Gastrocnemius medialis (tissue), 4 donors: ENCODE measurements around the gene CARD11. TPM values are rescaled to one million over a fixed set of nuclear protein-coding genes. Genes with fewer than 3 reads are reported as not detected.
"Not testable (repeated sequence)": the region's sequence is repeated elsewhere in the genome, so short reads cannot be mapped to it uniquely, and the experiment has no call there.

Experiments used
- ATAC-seq, 2 donors: fragments of 150-250 bp; one replicate each; pipeline ENCODE4 v1.9.1; 2016
- DNase-seq, 2 donors: peaks; one replicate each; pipeline ENCODE4 v3.0.0-alpha.2; 2019
- H3K27ac ChIP-seq, 4 donors: fragments of 200-600 bp; sonication (generic); 1 replicate in 1 of 4; 2 replicates in 3 of 4; pipeline ENCODE4 v1.5.1; 2016 to 2018; ENCODE audit warnings: mild to moderate bottlenecking in 2 of 4, moderate library complexity in 1 of 4
- H3K27me3 ChIP-seq, 3 donors: fragments of 200-600 bp; sonication (generic) in 2 of 3; 1 replicate in 1 of 3; 2 replicates in 2 of 3; pipeline versions ENCODE4 v1.5.1 to v1.6.0; 2016 to 2019; ENCODE audit warnings: mild to moderate bottlenecking in 1 of 3, moderate library complexity in 1 of 3
- H3K36me3 ChIP-seq, 2 donors: fragments of 200-600 bp; sonication (generic) in 1 of 2; one replicate each; pipeline ENCODE4 v1.5.1; 2017 to 2018
- H3K4me1 ChIP-seq, 2 donors: fragments of 200-600 bp; sonication (generic) in 1 of 2; one replicate each; pipeline ENCODE4 v1.5.1; 2016 to 2017; ENCODE audit warnings: mild to moderate bottlenecking in 2 of 2
- H3K4me3 ChIP-seq, 4 donors: fragments of 200-600 bp; sonication (generic) in 3 of 4; 1 replicate in 1 of 4; 2 replicates in 3 of 4; pipeline ENCODE4 v1.5.1; 2016 to 2019; ENCODE audit warnings: mild to moderate bottlenecking in 2 of 4
- H3K9me3 ChIP-seq, 3 donors: fragments of 200-600 bp; sonication (generic) in 2 of 3; 1 replicate in 1 of 3; 2 replicates in 2 of 3; pipeline ENCODE4 v1.5.1; 2016 to 2019
- CTCF ChIP-seq, 5 experiments: fragments of 450-650 bp in 3 of 5; fragments of 200-600 bp in 2 of 5; sonication (generic) in 2 of 5; IDR thresholded peaks in 4 of 5; conservative IDR thresholded peaks in 1 of 5; 1 replicate in 4 of 5; 2 replicates in 1 of 5; pipeline ENCODE4 v1.5.1; 2016 to 2019; ENCODE audit warnings: antibody characterized with exemption in 5 of 5, mild to moderate bottlenecking in 3 of 5, moderate library complexity in 3 of 5
- POLR2A ChIP-seq, 2 donors: fragments of 450-650 bp; IDR thresholded peaks; one replicate each; pipeline ENCODE4 v1.6.1; 2017; ENCODE audit warnings: antibody characterized with exemption in 2 of 2, mild to moderate bottlenecking in 2 of 2, moderate library complexity in 2 of 2
- in situ Hi-C, 4 donors: fragments of 200-750 bp; cut with MboI; loops; one replicate each; pipeline versions ENCODE4 v1.15.0 to v1.8.0; 2017; ENCODE audit warnings: low sequenced_read_pairs in 4 of 4
- intact Hi-C: fragments of 100-400 bp; cut with DNase I; formaldehyde crosslinking; loops from one replicate; pipeline ENCODE4 v1.15.1; 2023; ENCODE audit warnings: low total_unique reads
- total RNA-seq, 4 donors: library from RNA; depleted of rRNA; stranded (reverse); fragments of >200 nt; gene quantifications; one replicate each; pipeline versions ENCODE4 v1.1.0 to v1.2.3, GENCODE V29; 2016

CARD11 gene
- total RNA-seq, 4 donors from 2014 or later = 0.13 TPM; not detected in 3

- Histone ChIP-seq H3K4me3 (no peak overlapping the region), H3K27ac (no peak overlapping the region), H3K4me1 (no peaks in the 10 kb centered on the region), H3K27me3 (peaks cover 6 to 11% (median 8%) of the 10 kb centered on the region in 3 donors), H3K9me3 (no peaks in the 10 kb centered on the region), H3K36me3 (no peaks in the 10 kb centered on the region)
- DNase-seq = no peak
- no peak for TF ChIP-seq POLR2A (IDR thresholded peaks at IDR 0.05)
- TF ChIP-seq CTCF (IDR thresholded peaks at IDR 0.05 in 4 of 5, conservative IDR thresholded peaks at IDR 0.05 in 1 of 5) = no peak
- intact Hi-C loops (no loop called here), in situ Hi-C loops (no loop called here)
- ATAC-seq = no peak
These were observed 121.9 kb downstream of the CARD11 start for GRCh38 chr7:2921653-2922347.

GRCh38 chr7:2920956-2921652 is 122.6 kb downstream of the CARD11 start:
- in situ Hi-C loops = no loop called here

GRCh38 chr7:2920480-2920879 is 123.2 kb downstream of the CARD11 start:
- H3K27ac ChIP-seq, H3K9me3 ChIP-seq, H3K4me3 ChIP-seq, intact Hi-C loops, DNase-seq, H3K36me3 ChIP-seq, H3K4me1 ChIP-seq, in situ Hi-C loops, ATAC-seq: not testable (repeated sequence)
- peaks cover 6 to 12% (median 11%) of the 10 kb centered on the region in 3 donors for H3K27me3 ChIP-seq

More at GRCh38 chr7:2920956-2921652, 122.6 kb downstream of the CARD11 start:
- H3K4me1 ChIP-seq = no peaks in the 10 kb centered on the region
- H3K9me3 ChIP-seq = no peaks in the 10 kb centered on the region
- intact Hi-C loops = no loop called here
- DNase-seq (no peak), ATAC-seq (no peak)
- H3K36me3 ChIP-seq = no peaks in the 10 kb centered on the region
- H3K27me3 ChIP-seq = peaks cover 6 to 12% (median 11%) of the 10 kb centered on the region in 3 donors
- H3K4me3 ChIP-seq = no peak overlapping the region
- H3K27ac ChIP-seq = no peak overlapping the region
- TF ChIP-seq CTCF (IDR thresholded peaks at IDR 0.05 in 4 of 5, conservative IDR thresholded peaks at IDR 0.05 in 1 of 5) = no peak
- no peak for TF ChIP-seq POLR2A (IDR thresholded peaks at IDR 0.05)

- Histone ChIP-seq H3K4me3 (no peak overlapping the region), H3K27ac (no peak overlapping the region), H3K36me3 (no peaks in the 10 kb centered on the region), H3K9me3 (no peaks in the 10 kb centered on the region), H3K27me3 (peaks cover 6 to 12% (median 11%) of the 10 kb centered on the region in 3 donors), H3K4me1 (no peaks in the 10 kb centered on the region)
- no peak for ATAC-seq
- in situ Hi-C loops (no loop called here), intact Hi-C loops (no loop called here)
- no peak for DNase-seq
- TF ChIP-seq CTCF (IDR thresholded peaks at IDR 0.05 in 4 of 5, conservative IDR thresholded peaks at IDR 0.05 in 1 of 5) (no peak), POLR2A (IDR thresholded peaks at IDR 0.05) (no peak)
These were observed 123.6 kb downstream of the CARD11 start for GRCh38 chr7:2920041-2920440.

- Histone ChIP-seq H3K36me3 (no peaks in the 10 kb centered on the region), H3K27me3 (peaks cover 6 to 12% (median 8%) of the 10 kb centered on the region in 3 donors), H3K4me3 (no peak overlapping the region), H3K9me3 (no peaks in the 10 kb centered on the region), H3K27ac (no peak overlapping the region), H3K4me1 (no peaks in the 10 kb centered on the region)
- intact Hi-C loops = no loop called here
- in situ Hi-C loops = no loop called here
- no peak for ATAC-seq
- TF ChIP-seq POLR2A (IDR thresholded peaks at IDR 0.05) (no peak), CTCF (IDR thresholded peaks at IDR 0.05 in 4 of 5, conservative IDR thresholded peaks at IDR 0.05 in 1 of 5) (no peak)
- DNase-seq = no peak
These were observed 124.4 kb downstream of the CARD11 start for GRCh38 chr7:2919256-2919655.
